CD14-positive monocyte (primary cell): ENCODE results near the gene GIPR. TPM values are rescaled to one million over a fixed set of nuclear protein-coding genes. Genes with fewer than 3 reads are reported as not detected.

ENCODE experiments used
- DNase-seq, 3 donors: peaks; one replicate each; pipeline ENCODE4 v3.0.0-alpha.2; 2011 to 2022
- H2AFZ ChIP-seq: 2 replicates; pipeline ENCODE4 v1.6.0; 2012; ENCODE audit warnings: mild to moderate bottlenecking, low read depth, low read length, inconsistent platforms; ENCODE audit not compliant: insufficient read depth, poor library complexity, severe bottlenecking
- H3K27ac ChIP-seq, 2 donors: 1 replicate in 1 of 2; 2 replicates in 1 of 2; pipeline ENCODE4 v1.5.1; 2012 to 2013; ENCODE audit warnings: low read length in 2 of 2, control low read depth in 1 of 2, inconsistent platforms in 1 of 2, low read depth in 1 of 2, mild to moderate bottlenecking in 1 of 2
- H3K27me3 ChIP-seq, 2 donors: one replicate each; pipeline versions ENCODE4 v1.6.0 to v1.6.1; 2011 to 2013; ENCODE audit warnings: low read length in 2 of 2; ENCODE audit not compliant: control insufficient read depth in 2 of 2, insufficient read depth in 2 of 2
- H3K36me3 ChIP-seq, 2 donors: replicated peaks in 1 of 2; 1 replicate in 1 of 2; 2 replicates in 1 of 2; pipeline versions ENCODE4 v1.5.1 to v1.6.1; 2012 to 2013; ENCODE audit warnings: low read length in 2 of 2, control low read depth in 1 of 2, inconsistent platforms in 1 of 2, mild to moderate bottlenecking in 1 of 2; ENCODE audit not compliant: insufficient read depth in 2 of 2, control insufficient read depth in 1 of 2
- H3K4me1 ChIP-seq, 2 donors: 1 replicate in 1 of 2; 2 replicates in 1 of 2; pipeline versions ENCODE4 v1.5.1 to v1.6.1; 2012 to 2013; ENCODE audit warnings: low read length in 2 of 2, control low read depth in 1 of 2, inconsistent platforms in 1 of 2, mild to moderate bottlenecking in 1 of 2, moderate library complexity in 1 of 2; ENCODE audit not compliant: insufficient read depth in 2 of 2, control insufficient read depth in 1 of 2
- H3K4me2 ChIP-seq: replicated peaks from 2 replicates; pipeline ENCODE3; 2012; ENCODE audit warnings: low read length, moderate library complexity, mild to moderate bottlenecking; ENCODE audit not compliant: poor library complexity, severe bottlenecking; ENCODE audit errors: extremely low read depth
- H3K4me3 ChIP-seq, 3 experiments: fragments of 200-600 bp in 1 of 3; sonication (generic) in 1 of 3; replicated peaks in 1 of 3; 1 replicate in 2 of 3; 2 replicates in 1 of 3; pipeline ENCODE4 v1.5.1; 2011 to 2013; ENCODE audit warnings: low read length in 3 of 3, mild to moderate bottlenecking in 3 of 3, control low read depth in 2 of 3, low read depth in 2 of 3, inconsistent platforms in 1 of 3, moderate library complexity in 1 of 3
- H3K79me2 ChIP-seq: 2 replicates; pipeline ENCODE4 v1.6.0; 2012; ENCODE audit warnings: mild to moderate bottlenecking, control low read depth, inconsistent platforms, low read length, moderate library complexity; ENCODE audit not compliant: insufficient read depth
- H3K9ac ChIP-seq: 2 replicates; pipeline ENCODE4 v1.6.0; 2017; ENCODE audit warnings: low read length, mild to moderate bottlenecking; ENCODE audit not compliant: insufficient read depth, poor library complexity, severe bottlenecking
- H3K9me3 ChIP-seq, 2 donors: replicated peaks in 1 of 2; 1 replicate in 1 of 2; 2 replicates in 1 of 2; pipeline versions ENCODE4 v1.5.1 to v1.6.1; 2012 to 2013; ENCODE audit warnings: low read length in 2 of 2, control low read depth in 1 of 2; ENCODE audit not compliant: control insufficient read depth in 1 of 2, insufficient read depth in 1 of 2
- H4K20me1 ChIP-seq: 2 replicates; pipeline ENCODE4 v1.6.0; 2012; ENCODE audit warnings: mild to moderate bottlenecking, low read length, control low read depth, moderate library complexity; ENCODE audit not compliant: insufficient read depth
- H3K27ac Mint-ChIP-seq, 7 donors: one replicate each; pipeline ENCODE4 v1.8.0; 2020; ENCODE audit warnings: mild to moderate bottlenecking in 7 of 7, mixed read lengths in 7 of 7, moderate library complexity in 6 of 7, inconsistent platforms in 2 of 7
- H3K27me3 Mint-ChIP-seq, 3 donors: one replicate each; pipeline ENCODE4 v1.8.0; 2021 to 2022; ENCODE audit warnings: low read depth in 3 of 3, mild to moderate bottlenecking in 3 of 3, mixed read lengths in 3 of 3, moderate library complexity in 3 of 3, inconsistent platforms in 1 of 3
- H3K36me3 Mint-ChIP-seq, 2 donors: one replicate each; pipeline ENCODE4 v1.8.0; 2020; ENCODE audit warnings: mixed read lengths in 2 of 2, inconsistent platforms in 1 of 2, mild to moderate bottlenecking in 1 of 2
- H3K4me1 Mint-ChIP-seq: one replicate; pipeline ENCODE4 v1.8.0; 2020; ENCODE audit warnings: mild to moderate bottlenecking, mixed read lengths
- H3K4me3 Mint-ChIP-seq, 2 donors: one replicate each; pipeline ENCODE4 v1.8.0; 2020; ENCODE audit warnings: mild to moderate bottlenecking in 2 of 2, mixed read lengths in 2 of 2, moderate library complexity in 1 of 2
- H3K9me3 Mint-ChIP-seq, 7 donors: one replicate each; pipeline ENCODE4 v1.8.0; 2020 to 2022; ENCODE audit warnings: mixed read lengths in 7 of 7, mild to moderate bottlenecking in 6 of 7, moderate library complexity in 6 of 7, inconsistent platforms in 2 of 7
- WGBS: methylation state at CpG from one replicate; pipeline ENCODE4 v1.1.5; 2013; ENCODE audit warnings: missing lambda C conversion rate; ENCODE audit not compliant: insufficient coverage; 5-methylcytosine and 5-hydroxymethylcytosine counted together
- intact Hi-C, 2 donors: fragments of 100-400 bp; cut with micrococcal nuclease; formaldehyde crosslinking; loops; one replicate each; pipeline versions ENCODE4 v1.15.0 to v1.15.1; 2023
- polyA plus RNA-seq, 3 donors: library from polyadenylated mRNA; depleted of rRNA in 1 of 3; unstranded in 2 of 3; stranded (reverse) in 1 of 3; fragments of 300-500 nt in 2 of 3; fragments of >200 nt in 1 of 3; fragmentation: Illumina TruSeq in 2 of 3; gene quantifications; 1 replicate in 2 of 3; 2 replicates in 1 of 3; pipeline ENCODE4 v1.2.3, GENCODE V29; 2012 to 2021
- TF ChIP-seq, protein P1 (sequence below): fragments of 200-600 bp; IDR thresholded peaks from one replicate; pipeline ENCODE4 v1.8.0; 2022; ENCODE audit warnings: antibody characterized with exemption, mild to moderate bottlenecking

GIPR gene
- polyA plus RNA-seq, 3 donors = not detected

DNA sequence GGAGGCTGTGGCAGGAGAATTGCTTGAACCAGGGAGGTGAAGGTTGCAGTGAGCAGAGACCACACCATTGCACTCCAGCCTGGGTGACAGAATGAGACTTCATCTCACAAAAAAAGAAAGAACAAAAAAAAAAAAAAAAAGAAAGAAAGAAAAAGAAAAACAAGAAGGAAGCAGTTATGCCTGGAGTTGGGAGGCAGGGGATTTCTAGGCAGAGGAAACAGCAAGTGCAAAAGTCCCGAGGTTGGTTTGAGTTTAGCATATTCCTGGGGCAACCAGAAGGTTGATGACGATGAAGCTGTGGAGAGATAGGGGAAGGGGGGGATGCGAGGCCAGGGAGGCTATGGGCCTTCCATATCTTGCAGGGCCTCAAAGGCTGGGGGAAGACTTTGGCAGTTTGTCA lies 17.3 kb upstream of the GIPR start:
- TF ChIP-seq, protein P1, sequence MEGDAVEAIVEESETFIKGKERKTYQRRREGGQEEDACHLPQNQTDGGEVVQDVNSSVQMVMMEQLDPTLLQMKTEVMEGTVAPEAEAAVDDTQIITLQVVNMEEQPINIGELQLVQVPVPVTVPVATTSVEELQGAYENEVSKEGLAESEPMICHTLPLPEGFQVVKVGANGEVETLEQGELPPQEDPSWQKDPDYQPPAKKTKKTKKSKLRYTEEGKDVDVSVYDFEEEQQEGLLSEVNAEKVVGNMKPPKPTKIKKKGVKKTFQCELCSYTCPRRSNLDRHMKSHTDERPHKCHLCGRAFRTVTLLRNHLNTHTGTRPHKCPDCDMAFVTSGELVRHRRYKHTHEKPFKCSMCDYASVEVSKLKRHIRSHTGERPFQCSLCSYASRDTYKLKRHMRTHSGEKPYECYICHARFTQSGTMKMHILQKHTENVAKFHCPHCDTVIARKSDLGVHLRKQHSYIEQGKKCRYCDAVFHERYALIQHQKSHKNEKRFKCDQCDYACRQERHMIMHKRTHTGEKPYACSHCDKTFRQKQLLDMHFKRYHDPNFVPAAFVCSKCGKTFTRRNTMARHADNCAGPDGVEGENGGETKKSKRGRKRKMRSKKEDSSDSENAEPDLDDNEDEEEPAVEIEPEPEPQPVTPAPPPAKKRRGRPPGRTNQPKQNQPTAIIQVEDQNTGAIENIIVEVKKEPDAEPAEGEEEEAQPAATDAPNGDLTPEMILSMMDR = no peak
- Mint-ChIP-seq H3K27ac (no peak overlapping the region), H3K27me3 (peaks cover 12 to 35% (median 27%) of the 10 kb centered on the region in 3 donors), H3K4me3 (no peak overlapping the region), H3K4me1 (peaks cover 6% of the 10 kb centered on the region), H3K36me3 (peaks cover 0 to 2% of the 10 kb centered on the region in 2 donors), H3K9me3 (peaks cover 0 to 5% (median 2%) of the 10 kb centered on the region in 7 donors)
- WGBS = 31% methylated on average over 3 of the region's 3 CpGs
- no peak overlapping the region for H2AFZ ChIP-seq
- H3K79me2 ChIP-seq = no peaks in the 10 kb centered on the region
- peaks cover 7 to 8% of the 10 kb centered on the region in 2 donors for H3K4me1 ChIP-seq
- no peaks in the 10 kb centered on the region for H3K9me3 ChIP-seq
- no peak overlapping the region for H3K4me3 ChIP-seq
- no peak overlapping the region for H3K9ac ChIP-seq
- no peaks in the 10 kb centered on the region for H3K36me3 ChIP-seq
- no peak overlapping the region for H3K27ac ChIP-seq
- H3K4me2 ChIP-seq = no peak overlapping the region
- H3K27me3 ChIP-seq = peaks cover 5 to 9% of the 10 kb centered on the region in 2 donors
- intact Hi-C loops = no loop called here
- no peak for DNase-seq
- H4K20me1 ChIP-seq = no peaks in the 10 kb centered on the region

DNA sequence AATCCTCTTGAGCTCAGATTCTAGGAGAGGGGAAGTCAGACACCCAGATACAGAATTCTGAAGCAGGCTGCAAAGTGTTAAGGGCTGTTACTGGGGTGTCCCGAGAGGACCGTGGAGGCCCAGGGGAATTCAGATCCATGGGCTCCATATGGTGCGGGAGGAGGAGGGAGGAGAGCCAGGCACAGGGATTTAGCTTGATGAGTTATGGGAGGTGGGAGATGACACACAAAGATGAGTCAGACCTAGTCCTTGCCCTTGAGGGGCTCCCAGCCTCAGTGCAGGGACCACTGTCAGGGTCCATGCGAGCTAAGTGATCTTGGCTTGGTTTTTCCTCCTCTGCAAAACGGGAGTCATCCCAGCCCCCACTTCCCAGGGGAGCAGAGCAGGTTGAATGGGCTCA lies 14.4 kb upstream of the GIPR start:
- Histone ChIP-seq H3K9ac (no peak overlapping the region), H3K27ac (no peak overlapping the region), H3K79me2 (no peaks in the 10 kb centered on the region), H2AFZ (no peak overlapping the region), H3K9me3 (no peaks in the 10 kb centered on the region), H3K4me1 (no peaks in the 10 kb centered on the region), H3K27me3 (no peaks in the 10 kb centered on the region), H3K4me2 (no peak overlapping the region), H4K20me1 (no peaks in the 10 kb centered on the region), H3K36me3 (no peaks in the 10 kb centered on the region), H3K4me3 (no peak overlapping the region)
- Mint-ChIP-seq H3K9me3 (peaks cover 0 to 1% (median 0%) of the 10 kb centered on the region in 7 donors), H3K27ac (no peak overlapping the region), H3K4me1 (no peaks in the 10 kb centered on the region), H3K36me3 (no peaks in the 10 kb centered on the region), H3K27me3 (peaks cover 1 to 18% (median 15%) of the 10 kb centered on the region in 3 donors), H3K4me3 (peak overlapping the region in 1 of 2 donors; percentile 10)
- TF ChIP-seq, protein P1 = no peak
- WGBS = 83% methylated on average over 4 of the region's 5 CpGs
- no peak for DNase-seq
- intact Hi-C loops = no loop called here
